Renal cortex interstitium (tissue), 11 donors: ENCODE results near the gene HES3. TPM values are rescaled to one million over a fixed set of nuclear protein-coding genes. Genes with fewer than 3 reads are reported as not detected.

Source experiments
- DNase-seq, 11 donors: peaks; one replicate each; pipeline ENCODE4 v3.0.0-alpha.2; 2013; ENCODE audit warnings: low read depth in 9 of 11, low spot score in 4 of 11; ENCODE audit errors: extremely low read depth in 1 of 11
- polyA plus RNA-seq, 3 donors: library from polyadenylated mRNA; unstranded; fragments of 120-200 nt; gene quantifications; one replicate each; pipeline ENCODE4 v1.2.1, GENCODE V29; 2013; ENCODE audit not compliant: insufficient read length in 3 of 3

The HES3 gene
- polyA plus RNA-seq, 3 donors = not detected

DNA sequence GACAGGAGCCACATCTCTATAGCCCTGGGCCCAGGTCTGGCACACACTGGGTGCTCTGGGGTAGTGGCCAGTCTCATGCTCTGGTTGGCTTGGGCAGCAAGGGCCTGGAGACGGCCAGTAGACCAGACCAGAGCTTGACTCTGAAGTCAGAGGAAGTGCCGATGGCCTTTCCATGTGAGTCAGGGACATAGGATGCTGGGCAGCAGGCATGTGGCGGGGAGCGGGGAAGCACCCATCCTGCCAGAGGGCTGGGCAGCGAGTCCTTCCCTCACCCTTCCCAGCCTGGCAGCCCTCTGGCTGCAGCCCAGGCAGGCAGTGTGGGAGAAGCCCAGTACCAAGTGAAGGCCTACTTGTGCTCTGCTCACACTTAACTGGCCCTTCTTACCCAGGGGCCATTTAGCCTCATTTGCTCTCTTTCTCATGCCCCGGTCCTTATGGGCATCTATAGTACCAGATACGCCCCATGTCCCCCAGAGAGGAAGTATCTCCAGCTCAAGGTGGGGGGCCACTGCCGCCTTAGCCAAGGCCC lies 13.6 kb downstream of the HES3 start:
- no peak for DNase-seq

GRCh38 chr1:6258675-6259074 lies 14.7 kb downstream of the HES3 start:
- DNase-seq = no peak

DNA sequence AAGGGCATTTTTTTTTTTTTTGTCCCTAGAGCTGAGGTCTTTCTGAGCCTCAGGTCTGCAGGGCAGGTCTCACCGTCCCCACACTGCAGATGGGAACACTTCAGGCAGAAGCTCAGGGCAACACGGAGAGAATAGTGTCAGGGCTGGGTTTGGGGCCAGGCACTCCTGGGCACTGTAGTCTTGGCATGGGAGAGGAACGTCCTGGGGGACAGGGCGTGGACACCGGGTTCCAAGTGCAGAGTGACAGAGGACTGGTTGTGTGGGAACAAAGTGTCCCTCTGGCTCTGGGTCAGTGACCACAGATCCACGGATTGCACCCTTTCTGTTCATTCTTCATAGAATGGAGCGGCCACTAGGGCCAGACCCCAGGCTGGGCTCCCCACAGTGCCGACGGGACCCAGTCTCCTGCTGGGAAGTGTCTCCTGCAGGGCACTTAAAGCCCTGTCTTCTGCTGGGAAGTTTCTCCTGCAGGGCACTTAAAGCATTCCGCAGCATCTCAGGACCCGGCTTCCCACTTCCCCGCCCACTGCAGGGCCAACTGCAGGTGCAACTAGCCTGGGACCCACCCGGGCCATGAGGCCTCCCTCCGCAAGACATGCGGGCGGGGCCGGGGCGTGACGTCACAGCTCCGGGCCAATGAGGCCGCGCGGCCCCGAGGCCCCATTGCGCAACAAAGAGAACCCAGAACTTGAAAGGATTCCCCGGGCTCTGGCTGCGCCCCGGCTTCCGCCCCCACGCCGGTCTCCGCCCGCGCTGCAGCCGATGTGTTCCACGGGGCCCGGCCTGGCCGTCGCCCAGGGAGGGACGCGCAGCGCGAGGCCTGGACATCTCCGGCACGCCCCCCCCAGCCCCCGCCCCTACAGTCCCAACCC lies 15.7 kb downstream of the HES3 start:
- no peak for DNase-seq

DNA sequence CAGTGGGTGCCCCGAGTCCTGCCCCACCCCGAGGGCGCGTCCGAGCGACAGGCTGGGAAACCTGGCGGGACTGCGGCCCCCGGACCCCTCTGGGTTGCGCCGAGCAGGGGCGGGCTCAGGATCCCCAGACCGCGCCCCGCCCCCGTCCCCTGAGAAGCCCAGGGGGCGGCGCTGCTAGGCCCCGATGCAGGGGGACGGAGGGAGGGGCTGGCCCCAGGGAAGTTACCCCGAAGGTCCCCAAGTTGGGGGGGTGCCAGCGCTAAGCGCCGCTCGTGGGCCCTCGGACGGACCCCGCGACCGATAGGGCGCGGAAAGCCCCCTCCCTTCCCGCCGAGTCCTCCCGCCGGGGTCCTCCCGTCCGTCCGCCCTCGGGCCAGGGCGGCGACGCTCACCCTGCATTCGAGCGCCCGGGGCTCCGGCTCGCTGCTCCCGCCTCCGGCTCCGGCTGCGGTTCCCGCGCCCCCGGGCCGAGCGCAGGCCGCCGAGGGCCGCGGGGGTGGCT lies 16.5 kb downstream of the HES3 start:
- no peak for DNase-seq

DNA sequence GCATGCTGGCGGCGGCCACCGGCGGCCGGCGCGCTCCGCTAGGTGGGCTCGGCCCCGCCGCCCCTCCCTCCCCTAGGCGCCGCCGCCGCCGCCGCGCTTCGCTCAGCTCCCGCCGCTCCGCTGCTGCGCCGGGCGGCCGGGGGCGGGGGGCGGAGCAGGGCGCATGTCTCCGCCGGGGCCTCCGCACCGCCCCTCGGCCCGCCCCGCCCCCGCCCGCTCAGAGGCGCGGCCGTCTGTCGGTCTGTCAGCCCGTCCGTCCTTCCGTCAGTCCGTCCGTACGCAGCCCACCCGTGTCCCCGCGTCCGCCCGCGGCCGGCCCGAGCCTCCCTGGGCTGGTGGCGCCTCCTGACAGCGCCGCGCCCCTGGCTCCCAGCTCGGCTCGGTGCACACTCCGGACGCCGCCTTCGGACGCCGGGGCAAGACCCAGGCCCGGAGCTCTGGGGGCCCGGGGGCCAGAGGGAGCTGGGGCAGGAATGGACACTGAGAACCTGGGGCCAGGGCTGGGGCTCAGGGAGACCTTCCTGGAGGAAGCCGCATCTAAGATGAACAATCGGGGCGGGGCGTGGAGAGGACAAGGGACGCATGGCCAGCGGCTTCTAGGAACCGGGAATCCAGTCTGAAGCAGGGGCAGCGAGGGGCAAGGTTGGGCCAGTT lies 17.1 kb downstream of the HES3 start, which contains the start of gene GPR153:
Gene GPR153 (minus strand): TSS at position 138 of the 654 bp plus-strand sequence. CDS start 6,193 bp downstream, outside the sequence.
- no peak for DNase-seq

- DNase-seq = no peak
Observed at GRCh38 chr1:6261615-6261995, 17.6 kb downstream of the HES3 start.

GRCh38 chr1:6262555-6263420 lies 18.8 kb downstream of the HES3 start:
- DNase-seq = peak in 1 of 11 donors; percentile 70

GRCh38 chr1:6263716-6264115 lies 19.7 kb downstream of the HES3 start:
- DNase-seq = no peak

GRCh38 chr1:6265151-6265550 lies 21.2 kb downstream of the HES3 start:
- no peak for DNase-seq

DNA sequence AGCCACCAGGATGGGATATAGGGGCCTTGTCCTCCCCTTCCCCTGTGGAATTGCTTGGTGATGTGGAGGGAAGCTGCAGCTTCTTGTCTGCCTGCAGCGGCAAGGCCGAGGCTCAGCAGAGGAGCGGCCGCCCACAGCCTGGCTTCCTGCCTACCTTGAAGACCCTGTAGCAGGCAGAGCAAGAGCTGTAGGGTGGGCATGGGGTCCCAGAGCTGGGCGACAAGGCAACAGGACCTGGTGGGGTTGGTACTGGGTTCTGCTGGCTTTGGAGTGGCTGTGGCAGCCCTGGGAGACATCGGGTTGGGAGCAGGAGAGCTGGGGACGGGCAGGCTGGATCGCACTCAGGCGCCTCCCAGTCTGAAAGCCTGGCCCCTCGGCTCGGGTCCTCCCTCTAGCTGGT lies 22.7 kb downstream of the HES3 start:
- DNase-seq = no peak

DNA sequence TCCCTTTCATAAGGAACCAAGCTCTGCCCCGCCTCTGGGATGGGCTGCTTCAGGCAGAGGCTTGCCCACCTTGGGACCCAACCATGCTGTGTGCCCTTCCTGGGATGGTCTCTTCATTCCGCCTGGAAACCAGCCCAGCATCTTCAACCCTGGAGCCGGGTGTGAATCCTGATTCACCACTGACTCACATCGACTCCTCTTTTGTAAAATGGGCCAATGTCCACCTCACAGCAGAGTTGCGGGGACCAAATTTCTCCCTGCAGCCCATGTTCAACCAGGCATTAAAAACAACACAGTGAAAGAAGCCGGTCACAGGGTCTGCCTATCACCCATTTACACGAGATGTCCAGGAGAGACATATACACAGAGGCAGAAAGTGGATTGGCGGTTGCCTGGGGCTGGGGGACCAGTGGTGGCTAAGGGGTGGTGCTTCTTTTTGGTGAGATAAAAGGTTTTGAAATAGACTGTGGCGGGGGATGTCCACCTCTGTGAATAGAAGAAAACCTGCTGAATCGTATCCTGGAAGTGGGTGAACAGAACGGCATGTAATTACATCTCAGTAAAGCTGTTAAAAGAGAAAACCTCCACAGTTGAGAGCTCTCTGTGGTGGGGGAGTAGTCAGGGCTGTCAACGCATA lies 23.8 kb downstream of the HES3 start:
- DNase-seq = no peak

DNA sequence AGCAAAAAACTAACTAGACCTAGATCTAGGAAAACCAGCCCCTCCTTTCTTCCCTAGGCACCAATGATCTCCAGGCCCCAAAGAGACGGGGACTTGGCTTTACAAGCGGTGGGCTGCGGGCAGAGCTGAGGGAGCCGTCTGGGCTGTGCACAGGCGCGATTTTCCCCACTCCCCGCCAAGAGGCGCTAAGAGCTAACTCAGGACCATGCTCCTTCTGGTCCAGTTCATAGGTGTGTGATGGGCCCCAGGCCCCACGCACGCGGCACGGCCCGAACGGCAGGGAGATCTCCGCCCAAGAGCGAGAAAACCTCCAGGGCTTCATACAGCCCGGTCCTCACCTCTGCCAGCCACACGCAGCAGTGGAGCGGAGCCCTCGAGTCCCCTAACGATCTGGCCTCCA lies 24.4 kb downstream of the HES3 start:
- DNase-seq = no peak

GRCh38 chr1:6269296-6269695 lies 25.3 kb downstream of the HES3 start:
- no peak for DNase-seq

DNA sequence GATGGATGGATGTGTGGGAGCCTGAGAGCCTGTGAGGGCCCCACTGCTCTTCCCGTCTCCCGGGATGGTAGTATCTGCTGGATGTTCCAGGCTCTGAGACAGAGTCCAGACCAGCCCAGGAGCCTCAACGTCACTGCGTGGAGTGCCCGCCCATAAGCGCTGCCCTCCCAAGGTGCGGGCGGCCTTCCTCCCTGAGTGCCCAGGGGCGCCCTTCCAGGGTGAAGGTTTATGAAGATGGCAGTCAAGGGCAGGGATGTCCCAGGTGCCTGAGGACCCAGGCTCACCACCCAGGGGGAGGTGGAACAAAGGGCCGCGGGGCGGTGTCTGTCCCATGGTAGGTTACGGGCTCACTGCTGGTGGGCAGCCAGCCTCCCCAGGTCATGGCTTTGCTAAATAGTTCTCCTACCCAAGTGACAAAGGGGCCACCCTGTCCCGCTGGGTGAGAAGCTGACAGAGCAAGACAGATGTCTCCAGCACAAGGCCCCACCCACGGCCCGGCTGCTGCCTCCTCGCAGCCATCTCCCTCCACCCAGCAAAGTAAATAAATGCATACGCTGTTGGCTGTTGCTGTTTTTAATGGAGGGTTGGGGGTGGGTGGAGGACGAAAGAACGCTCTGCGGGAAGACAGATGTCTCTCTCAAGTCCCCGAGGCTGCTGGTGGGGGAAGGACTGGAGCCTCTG lies 25.9 kb downstream of the HES3 start:
- DNase-seq = no peak

GRCh38 chr1:6270401-6270800 lies 26.4 kb downstream of the HES3 start:
- no peak for DNase-seq

- DNase-seq = no peak
Observed at GRCh38 chr1:6271006-6271405, 27.0 kb downstream of the HES3 start.

DNA sequence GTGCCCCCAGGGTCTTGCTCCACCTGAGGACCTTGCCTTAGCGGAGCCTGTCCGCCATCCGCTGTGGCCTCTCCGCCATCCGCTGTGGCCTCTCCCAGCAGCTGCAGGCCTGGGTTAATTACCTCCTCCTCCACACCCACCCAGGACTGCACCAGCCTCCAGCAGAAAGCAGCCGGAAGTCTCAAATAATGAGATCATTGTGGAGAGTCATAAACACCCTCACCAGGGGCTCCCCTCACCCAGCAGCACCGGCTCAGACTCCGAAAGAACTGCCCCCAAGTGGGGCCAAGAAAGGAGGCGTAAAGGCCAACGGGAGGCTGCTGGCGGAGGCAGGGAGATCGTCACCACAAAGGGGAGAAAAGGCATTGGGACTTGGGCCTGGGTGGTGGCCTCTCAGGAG lies 27.6 kb downstream of the HES3 start:
- no peak for DNase-seq

DNA sequence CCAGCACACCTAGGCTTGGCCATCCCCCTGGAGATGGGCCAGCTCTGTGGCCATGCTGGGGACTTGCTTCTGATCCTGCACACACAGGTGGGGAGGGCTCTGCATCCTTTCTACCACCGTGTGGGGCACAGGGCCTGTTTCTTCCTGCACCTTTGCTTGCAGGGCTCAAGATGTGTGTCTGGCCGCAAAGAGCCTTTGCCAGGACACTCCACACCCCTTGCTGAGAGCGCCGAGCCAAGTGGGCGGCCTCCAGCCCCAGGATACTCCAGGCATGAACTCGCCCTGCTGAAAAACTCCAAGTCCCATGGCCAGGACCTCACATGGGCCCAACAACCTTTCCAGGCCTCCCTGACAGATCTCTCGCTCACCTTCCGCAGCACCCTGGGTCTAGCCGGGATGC lies 28.5 kb downstream of the HES3 start:
- DNase-seq = no peak
